Neuron (in vitro differentiated cells): ENCODE data around the gene IL16.
A peak's percentile ranks its signal among the peaks of the same experiment; 100 is the strongest.
"Not testable (repeated sequence)": the region's sequence is repeated elsewhere in the genome, so short reads cannot be mapped to it uniquely, and the experiment has no call there.

Experiments used
- H2AFZ ChIP-seq: one replicate; pipeline ENCODE4 v1.6.1; 2013; ENCODE audit warnings: low read depth, mild to moderate bottlenecking, inconsistent platforms, low read length, moderate library complexity
- H3K27me3 ChIP-seq: one replicate; pipeline ENCODE4 v1.6.1; 2013; ENCODE audit warnings: low read length; ENCODE audit not compliant: insufficient read depth
- H3K36me3 ChIP-seq: one replicate; pipeline ENCODE4 v1.6.1; 2013; ENCODE audit warnings: low read length; ENCODE audit not compliant: insufficient read depth
- H3K4me1 ChIP-seq: one replicate; pipeline ENCODE4 v1.6.1; 2013; ENCODE audit warnings: low read length; ENCODE audit not compliant: insufficient read depth
- H3K4me3 ChIP-seq: 2 replicates; pipeline ENCODE4 v1.5.1; 2013; ENCODE audit warnings: mild to moderate bottlenecking, low read length, moderate library complexity
- H3K9me3 ChIP-seq: one replicate; pipeline ENCODE4 v1.6.1; 2013; ENCODE audit warnings: low read length

The IL16 gene

GRCh38 chr15:81317642-81318017, 121.0 kb downstream of the IL16 start:
- H3K4me1 ChIP-seq, result no peaks in the 10 kb centered on the region
- no peaks in the 10 kb centered on the region for H3K9me3 ChIP-seq
- H3K4me3 ChIP-seq, result no peak overlapping the region
- H3K27me3 ChIP-seq, result no peaks in the 10 kb centered on the region
- H2AFZ ChIP-seq, result no peak overlapping the region
- H3K36me3 ChIP-seq, result no peaks in the 10 kb centered on the region

DNA sequence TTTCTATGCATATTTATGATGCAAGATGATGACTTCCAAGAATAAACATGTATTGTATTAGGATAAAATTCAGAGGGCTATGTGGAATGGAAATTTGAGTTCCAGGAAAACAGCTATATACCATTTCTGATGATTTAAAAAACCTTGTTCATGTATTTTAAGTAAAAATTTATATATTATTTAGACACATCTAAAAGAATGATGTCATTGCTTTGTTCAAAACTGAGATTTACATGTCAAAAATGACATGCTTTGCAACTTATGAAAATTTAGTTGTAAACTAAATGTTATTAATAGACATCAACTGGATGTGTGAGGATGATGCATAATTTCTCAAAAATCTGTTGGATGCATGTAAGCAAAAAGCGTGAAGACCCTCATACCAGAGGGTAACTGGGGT, 125.0 kb downstream of the IL16 start:
- Histone ChIP-seq H3K4me1 (no peaks in the 10 kb centered on the region), H3K4me3 (no peak overlapping the region), H3K27me3 (peaks cover 5% of the 10 kb centered on the region), H2AFZ (no peak overlapping the region), H3K9me3 (no peaks in the 10 kb centered on the region), H3K36me3 (no peaks in the 10 kb centered on the region)

DNA sequence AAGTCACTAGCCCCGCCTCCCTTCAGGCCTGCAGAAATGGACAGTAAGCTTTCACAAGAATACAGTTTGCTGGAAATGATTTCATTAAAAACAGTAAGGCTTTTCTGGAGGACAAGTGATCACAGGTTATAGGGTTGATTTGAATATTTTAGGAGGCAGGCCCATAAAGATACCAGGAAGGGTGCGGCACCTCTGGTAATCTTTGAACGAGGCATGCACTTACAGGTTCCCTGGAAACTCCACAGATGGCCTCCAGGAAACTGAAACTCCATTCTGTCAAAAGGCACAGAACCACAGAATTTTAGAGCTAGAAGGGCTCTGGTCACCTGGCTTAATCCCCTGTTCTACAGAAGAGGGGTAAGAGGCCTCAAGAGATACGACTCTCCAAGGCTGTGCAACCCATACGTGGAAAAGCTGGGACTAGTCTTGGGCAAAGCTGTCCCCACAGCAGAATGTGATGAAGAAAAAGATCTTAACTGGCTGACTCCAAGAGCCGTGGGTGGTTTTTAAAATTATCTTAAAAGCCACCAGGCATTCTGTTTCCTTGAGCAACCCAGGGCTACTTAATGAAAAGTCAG, 126.1 kb downstream of the IL16 start:
- H3K4me3 ChIP-seq, result no peak overlapping the region
- no peaks in the 10 kb centered on the region for H3K36me3 ChIP-seq

DNA sequence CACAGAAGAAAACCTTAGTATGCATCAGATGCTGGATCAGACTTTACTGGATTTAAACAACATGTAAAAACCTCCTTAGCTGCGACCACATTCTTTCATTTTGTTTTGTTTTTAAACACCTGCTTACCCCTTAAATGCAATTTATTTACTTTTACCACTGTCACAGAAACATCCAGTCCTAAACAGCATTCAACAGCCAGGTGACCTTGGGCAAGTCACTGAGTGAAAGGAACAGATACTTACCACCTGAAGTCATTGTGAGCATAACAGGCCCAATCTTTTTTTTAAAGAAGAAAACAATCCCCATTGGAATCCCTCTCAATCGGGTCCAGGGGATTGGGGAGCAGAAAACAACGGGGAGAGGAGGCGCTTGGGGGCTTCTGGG, 126.9 kb downstream of the IL16 start:
- H3K27me3 ChIP-seq, result peaks cover 5% of the 10 kb centered on the region
- peak overlapping the region; percentile 71 for H2AFZ ChIP-seq
- H3K9me3 ChIP-seq, result no peaks in the 10 kb centered on the region
- peak overlapping the region; percentile 54 for H3K4me3 ChIP-seq
- no peaks in the 10 kb centered on the region for H3K36me3 ChIP-seq
- H3K4me1 ChIP-seq, result no peaks in the 10 kb centered on the region

More for the DNA sequence above, 126.1 kb downstream of the IL16 start:
- Histone ChIP-seq H3K9me3 (no peaks in the 10 kb centered on the region), H3K4me1 (no peaks in the 10 kb centered on the region), H3K27me3 (peaks cover 5% of the 10 kb centered on the region), H2AFZ (no peak overlapping the region)

DNA sequence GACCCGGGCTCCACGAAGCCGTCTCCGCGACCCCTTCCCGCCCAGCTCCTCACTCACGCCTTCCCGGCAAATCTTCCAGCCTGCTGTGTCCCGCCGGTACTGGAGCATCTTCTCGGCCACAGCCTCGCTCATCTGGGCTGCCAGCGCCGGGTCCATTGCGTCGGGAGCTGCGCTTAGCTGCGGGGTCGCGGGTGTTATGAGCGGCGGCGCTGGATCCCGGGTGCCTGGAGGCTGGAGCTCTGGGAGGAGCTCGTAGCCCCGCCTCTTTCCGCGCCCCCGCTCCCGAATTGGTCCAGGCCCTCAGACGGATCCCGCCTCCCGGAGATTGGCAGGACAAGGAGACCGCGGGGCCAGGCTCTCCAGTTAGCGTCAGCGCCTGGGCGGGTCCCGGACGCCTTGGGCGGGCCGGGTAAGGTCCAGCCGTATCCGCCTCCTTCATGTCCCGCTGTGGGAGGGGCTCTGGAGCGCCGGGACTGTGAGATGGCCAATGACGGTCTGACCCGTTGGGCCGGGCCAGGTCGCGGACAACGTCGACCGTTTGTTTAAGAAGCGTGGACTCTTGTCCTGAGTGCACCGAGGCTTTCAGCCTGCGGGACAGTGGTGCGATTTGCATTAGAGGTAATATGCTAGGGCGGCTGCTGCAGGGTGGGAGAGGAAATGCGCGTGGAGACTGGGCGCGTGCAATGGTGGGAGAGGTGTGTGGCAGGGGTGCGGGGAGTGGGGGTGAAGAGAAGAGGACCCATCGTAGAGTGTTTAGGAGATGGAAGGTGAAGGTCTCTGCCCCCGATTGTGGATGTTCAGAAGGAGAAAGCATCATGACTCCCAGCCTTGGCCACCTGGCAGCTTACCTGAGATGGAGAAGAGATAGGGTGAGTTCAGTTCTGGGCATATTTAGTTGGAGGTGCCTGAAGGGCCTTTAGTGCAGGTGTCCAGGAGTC, 127.5 kb downstream of the IL16 start, which contains the start of gene STARD5:
Gene STARD5, minus strand, starts transcription at position 198 of the 938 bp plus-strand sequence. Its CDS starts 42 bp downstream, at position 156.
- H3K36me3 ChIP-seq, result no peaks in the 10 kb centered on the region
- H2AFZ ChIP-seq, result peak within 1 kb of the TSS; percentile 71
- H3K4me3 ChIP-seq, result peak within 1 kb of the TSS; percentile 54
- peaks cover 5% of the 10 kb centered on the region for H3K27me3 ChIP-seq
- no peaks in the 10 kb centered on the region for H3K4me1 ChIP-seq
- H3K9me3 ChIP-seq, result no peaks in the 10 kb centered on the region

DNA sequence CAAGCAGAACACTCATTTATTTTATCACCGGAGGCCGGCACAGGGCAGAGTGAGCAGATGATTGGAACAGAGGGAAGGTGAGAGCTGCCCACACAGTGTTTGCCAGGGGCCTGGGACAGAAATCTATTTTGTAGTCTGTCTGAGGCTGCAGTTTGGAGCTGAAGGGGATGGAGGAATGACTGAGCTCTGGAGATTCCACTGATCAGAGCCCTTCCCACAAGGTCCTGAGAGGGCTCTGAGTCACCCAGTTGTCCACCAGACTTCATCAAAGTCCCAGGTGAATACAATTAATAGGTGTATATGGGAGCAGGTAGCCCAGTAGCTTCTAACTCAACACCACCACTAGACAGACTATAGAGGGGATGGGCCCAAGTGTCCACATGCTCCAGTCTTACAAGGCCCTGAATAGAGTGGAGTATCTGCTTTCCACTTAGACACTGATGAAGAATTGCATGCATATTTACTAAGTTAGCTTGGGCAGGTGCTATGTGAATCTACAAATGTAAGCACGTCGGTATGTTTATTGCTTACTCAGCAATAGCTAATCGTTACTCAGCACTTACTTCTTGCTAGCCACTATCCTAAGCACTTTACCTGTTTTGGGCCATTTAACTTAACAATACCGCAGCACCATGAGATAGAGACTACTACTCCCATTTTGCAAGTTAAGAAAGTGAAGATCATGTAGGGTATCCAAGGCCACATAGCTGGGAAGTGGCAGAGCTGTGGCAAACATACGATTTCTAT, 130.0 kb downstream of the IL16 start:
- no peaks in the 10 kb centered on the region for H3K9me3 ChIP-seq
- peaks cover 5% of the 10 kb centered on the region for H3K27me3 ChIP-seq
- no peaks in the 10 kb centered on the region for H3K36me3 ChIP-seq
- no peak overlapping the region for H3K4me3 ChIP-seq
- H2AFZ ChIP-seq, result no peak overlapping the region
- H3K4me1 ChIP-seq, result no peaks in the 10 kb centered on the region

GRCh38 chr15:81327516-81327915, 130.8 kb downstream of the IL16 start:
- Histone ChIP-seq H3K4me1 (no peaks in the 10 kb centered on the region), H3K27me3 (peaks cover 5% of the 10 kb centered on the region), H2AFZ (no peak overlapping the region), H3K4me3 (no peak overlapping the region), H3K36me3 (no peaks in the 10 kb centered on the region), H3K9me3 (no peaks in the 10 kb centered on the region)

DNA sequence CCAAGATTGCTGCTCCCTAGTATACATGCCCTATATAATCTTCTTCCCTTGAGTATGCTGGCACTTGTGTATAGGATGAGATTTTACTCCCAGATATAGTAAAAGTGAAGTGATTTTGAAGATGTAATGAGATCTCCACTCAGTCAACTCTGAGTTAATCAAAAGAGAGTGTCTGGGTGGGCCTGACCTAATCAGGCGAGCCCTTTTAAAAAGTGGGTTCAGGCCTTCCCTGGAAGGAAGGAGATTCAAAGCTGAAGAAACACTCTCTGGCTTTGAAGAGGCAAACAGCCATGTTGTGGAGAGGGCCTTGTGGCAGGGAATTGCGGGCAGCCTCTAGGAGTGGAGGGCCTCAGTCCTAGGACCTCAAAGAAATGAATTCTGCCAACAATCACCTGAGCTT, 132.8 kb downstream of the IL16 start:
- Histone ChIP-seq H3K4me3 (no peak overlapping the region), H3K27me3 (peaks cover 7% of the 10 kb centered on the region), H3K4me1 (no peaks in the 10 kb centered on the region), H2AFZ (no peak overlapping the region), H3K36me3 (no peaks in the 10 kb centered on the region), H3K9me3 (no peaks in the 10 kb centered on the region)

DNA sequence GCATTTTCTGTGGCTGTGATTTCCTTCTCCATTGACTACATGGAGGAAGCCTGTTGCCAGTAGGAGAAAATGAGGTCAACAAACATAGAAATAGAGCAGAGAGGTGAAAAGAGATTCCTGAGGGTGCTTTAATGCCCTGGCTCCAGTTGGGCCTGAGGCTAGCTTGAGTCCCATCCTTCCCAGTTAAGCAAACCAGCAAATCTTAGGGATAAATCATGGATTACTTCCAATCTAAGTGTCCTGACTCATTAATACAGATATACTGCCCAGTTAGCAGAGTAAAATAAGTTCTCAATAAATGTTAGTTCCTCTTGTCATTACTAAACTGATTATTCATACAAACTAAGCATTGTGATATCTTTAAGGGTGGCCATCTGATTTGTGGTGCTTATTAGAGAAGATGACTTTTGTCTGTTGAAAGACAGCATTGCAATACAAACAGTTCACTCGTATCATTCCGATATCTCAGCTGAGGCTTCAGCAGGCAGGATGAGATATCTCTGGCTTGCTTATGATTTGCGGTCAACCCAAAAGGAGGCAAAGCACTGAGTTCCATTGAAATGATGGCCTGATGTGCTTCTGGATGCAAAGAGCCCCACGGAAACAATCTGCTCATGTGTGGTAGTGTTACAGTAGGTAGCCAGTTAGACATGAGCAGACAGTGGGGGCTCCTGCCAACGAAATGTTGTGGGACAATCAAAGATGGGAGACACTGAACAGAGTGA, 133.8 kb downstream of the IL16 start:
- Histone ChIP-seq H3K36me3 (no peaks in the 10 kb centered on the region), H3K4me3 (no peak overlapping the region), H2AFZ (no peak overlapping the region)

GRCh38 chr15:81331141-81331540, 134.5 kb downstream of the IL16 start:
- H3K9me3 ChIP-seq, H2AFZ ChIP-seq, H3K4me1 ChIP-seq, H3K36me3 ChIP-seq, H3K4me3 ChIP-seq, H3K27me3 ChIP-seq: not testable (repeated sequence)

More for the DNA sequence above, 133.8 kb downstream of the IL16 start:
- Histone ChIP-seq H3K27me3 (peaks cover 2% of the 10 kb centered on the region), H3K9me3 (no peaks in the 10 kb centered on the region), H3K4me1 (no peaks in the 10 kb centered on the region)

DNA sequence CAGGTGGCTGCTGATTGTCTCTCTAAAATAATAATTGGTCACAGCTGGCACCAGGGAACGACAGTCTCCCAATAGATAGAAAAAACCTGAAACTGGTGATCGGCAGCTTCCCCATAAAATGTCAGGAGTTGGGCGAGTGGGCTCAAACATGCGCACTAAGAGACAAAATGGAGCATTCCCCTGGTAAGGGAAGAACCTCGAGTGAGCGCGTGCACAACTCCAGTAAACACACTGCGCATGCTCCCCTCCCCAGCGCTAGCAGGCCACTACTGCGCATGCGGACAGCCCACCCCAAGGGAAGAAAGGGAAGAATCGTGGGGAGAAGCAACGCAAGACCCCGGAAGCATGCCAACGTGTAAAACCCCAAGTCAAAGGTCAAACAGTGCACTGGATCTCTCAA, 134.9 kb downstream of the IL16 start:
- Histone ChIP-seq H3K4me1 (no peaks in the 10 kb centered on the region), H3K9me3 (no peaks in the 10 kb centered on the region), H3K27me3 (peaks cover 2% of the 10 kb centered on the region), H3K36me3 (no peaks in the 10 kb centered on the region), H2AFZ (no peak overlapping the region), H3K4me3 (no peak overlapping the region)

- Histone ChIP-seq H3K4me3 (no peak overlapping the region), H3K36me3 (no peaks in the 10 kb centered on the region), H3K9me3 (no peaks in the 10 kb centered on the region), H2AFZ (no peak overlapping the region), H3K4me1 (no peaks in the 10 kb centered on the region), H3K27me3 (peaks cover 2% of the 10 kb centered on the region)
Observed at GRCh38 chr15:81332326-81332725, 135.6 kb downstream of the IL16 start.
